A549 (cell line): ENCODE measurements around the gene PTPRD. TPM values are rescaled to one million over a fixed set of nuclear protein-coding genes. Genes with fewer than 3 reads are reported as not detected.

Source experiments
- ATAC-seq, 2 experiments: fragments of 200-7000 bp in 1 of 2; fragments of >200 bp in 1 of 2; cut with Nextera tagmentation in 1 of 2; cut with Tn5 transposase in 1 of 2; 3 replicates each; pipeline versions ENCODE4 v1.8.0 to v1.9.1; 2018 to 2020; ENCODE audit warnings: mild to moderate bottlenecking in 1 of 2, moderate library complexity in 1 of 2
- CTCF ChIA-PET: fragments of 300-600 bp; sonication (Branson Sonifier 250); formaldehyde crosslinking; extraction: SDS; loops from one replicate; lab custom pipeline; 2021; ENCODE audit warnings: antibody characterized with exemption, inconsistent platforms; lab: Yijun Ruan, JAX
- POLR2A ChIA-PET: fragments of 350-600 bp; formaldehyde crosslinking; extraction: SDS; loops from one replicate; lab custom pipeline; 2021; ENCODE audit warnings: antibody characterized with exemption, inconsistent platforms; lab: Yijun Ruan, JAX
- DNase-seq, 2 experiments: peaks; one replicate each; pipeline versions ENCODE4 v3.0.0 to v3.0.0-alpha.2; 2011 to 2016; ENCODE audit warnings: low read depth in 1 of 2, low spot score in 1 of 2
- FAIRE-seq: peaks from 2 replicates; lab custom pipeline; 2011; peaks lifted over from hg19 to GRCh38; lab: Jason Lieb, UNC
- H3K27ac ChIP-seq, 2 experiments: fragments of >200 bp; sonication (Bioruptor Twin); formaldehyde crosslinking; 3 replicates each; pipeline ENCODE4 v1.5.1; 2016 to 2017
- H3K4me1 ChIP-seq: fragments of >200 bp; sonication (Bioruptor Twin); formaldehyde crosslinking; 3 replicates; pipeline ENCODE4 v1.6.1; 2016
- H3K4me2 ChIP-seq: fragments of >200 bp; sonication (Bioruptor Twin); formaldehyde crosslinking; 3 replicates; pipeline ENCODE4 v1.6.1; 2016
- H3K4me3 ChIP-seq: fragments of >200 bp; sonication (Bioruptor Twin); formaldehyde crosslinking; 3 replicates; pipeline ENCODE4 v1.5.1; 2016
- H3K9me3 ChIP-seq: fragments of >200 bp; sonication (Bioruptor Twin); formaldehyde crosslinking; 3 replicates; pipeline ENCODE4 v1.6.1; 2016
- BHLHE40 ChIP-seq: IDR thresholded peaks from 2 replicates; pipeline ENCODE4 v1.6.1; 2012; ENCODE audit warnings: low read depth, low read length, inconsistent platforms
- CBX2 ChIP-seq: fragments of 200-600 bp; sonication (generic); IDR thresholded peaks from 2 replicates; pipeline ENCODE4 v1.6.1; 2016; ENCODE audit warnings: low read depth, mild to moderate bottlenecking, borderline replicate concordance
- CBX8 ChIP-seq: fragments of 200-600 bp; sonication (generic); IDR thresholded peaks from 2 replicates; pipeline ENCODE4 v1.6.1; 2016
- EHF ChIP-seq: fragments of 250-450 bp; sonication (Bioruptor Pico); IDR thresholded peaks from 2 replicates; pipeline ENCODE4 v1.5.0; 2020; ENCODE audit warnings: mild to moderate bottlenecking
- EP300 ChIP-seq, 2 experiments: fragments of >200 bp; sonication (Bioruptor Twin); formaldehyde crosslinking; IDR thresholded peaks; 2 replicates in 1 of 2; 3 replicates in 1 of 2; pipeline ENCODE4 v1.6.1; 2016 to 2017
- ESRRA ChIP-seq: fragments of 150-350 bp; IDR thresholded peaks from 2 replicates; pipeline ENCODE4 v1.6.1; 2014; ENCODE audit warnings: mild to moderate bottlenecking, low read length, borderline replicate concordance
- FOSB ChIP-seq: fragments of 250-450 bp; sonication (Bioruptor Pico); IDR thresholded peaks from 2 replicates; pipeline ENCODE4 v1.5.0; 2020; ENCODE audit warnings: mild to moderate bottlenecking, moderate library complexity
- GATA3 ChIP-seq: IDR thresholded peaks from 2 replicates; pipeline ENCODE4 v1.6.1; 2012; ENCODE audit warnings: borderline replicate concordance
- HEYL ChIP-seq: fragments of 250-450 bp; sonication (Bioruptor Pico); IDR thresholded peaks from 2 replicates; pipeline ENCODE4 v1.8.0; 2021; ENCODE audit warnings: mild to moderate bottlenecking, moderate library complexity
- HOXB13 ChIP-seq: fragments of 250-450 bp; sonication (Bioruptor Pico); IDR thresholded peaks from 2 replicates; pipeline ENCODE4 v1.5.0; 2020; ENCODE audit warnings: low read depth, mild to moderate bottlenecking, moderate library complexity
- HOXB5 ChIP-seq: fragments of 250-450 bp; sonication (Bioruptor Pico); IDR thresholded peaks from 2 replicates; pipeline ENCODE4 v1.5.0; 2020; ENCODE audit warnings: mild to moderate bottlenecking, moderate library complexity
- JUN ChIP-seq, 2 experiments: fragments of >200 bp; sonication (Bioruptor Twin); formaldehyde crosslinking; IDR thresholded peaks; 2 replicates in 1 of 2; 3 replicates in 1 of 2; pipeline ENCODE4 v1.6.1; 2016 to 2017
- JUNB ChIP-seq: fragments of >200 bp; sonication (Bioruptor Twin); formaldehyde crosslinking; IDR thresholded peaks from 2 replicates; pipeline ENCODE4 v1.6.1; 2016
- KDM1A ChIP-seq: fragments of 200-600 bp; sonication (generic); IDR thresholded peaks from 2 replicates; pipeline ENCODE4 v1.6.1; 2016; ENCODE audit warnings: low read depth, mild to moderate bottlenecking
- KDM5A ChIP-seq: fragments of 200-600 bp; sonication (generic); IDR thresholded peaks from 2 replicates; pipeline ENCODE4 v1.6.1; 2016; ENCODE audit warnings: antibody characterized with exemption, mild to moderate bottlenecking
- MAFK ChIP-seq: fragments of 450-650 bp; IDR thresholded peaks from 2 replicates; pipeline ENCODE4 v1.6.1; 2014; ENCODE audit not compliant: partially characterized antibody
- MYC ChIP-seq: IDR thresholded peaks from 2 replicates; pipeline ENCODE4 v1.6.1; 2012; ENCODE audit warnings: mild to moderate bottlenecking, inconsistent platforms, low read length, improper control_type of control experiment, borderline replicate concordance
- NR3C1 ChIP-seq: fragments of >200 bp; sonication (Bioruptor Twin); formaldehyde crosslinking; IDR thresholded peaks from 3 replicates; pipeline ENCODE4 v1.6.1; 2017
- SMC3 ChIP-seq: fragments of >200 bp; sonication (Bioruptor Twin); formaldehyde crosslinking; IDR thresholded peaks from 3 replicates; pipeline ENCODE4 v1.6.1; 2018; ENCODE audit warnings: inconsistent platforms
- SREBF2 ChIP-seq: fragments of 450-650 bp; IDR thresholded peaks from 2 replicates; pipeline ENCODE4 v1.6.1; 2014; ENCODE audit warnings: mild to moderate bottlenecking, moderate library complexity
- TP53 ChIP-seq: fragments of 250-450 bp; sonication (Bioruptor Pico); IDR thresholded peaks from 2 replicates; pipeline ENCODE4 v1.5.0; 2021; ENCODE audit warnings: mild to moderate bottlenecking, moderate library complexity
- ZC3H11A ChIP-seq: fragments of 450-650 bp; IDR thresholded peaks from 2 replicates; pipeline ENCODE4 v1.6.1; 2014; ENCODE audit warnings: antibody characterized with exemption, mild to moderate bottlenecking
- ZFP36 ChIP-seq: fragments of 450-650 bp; IDR thresholded peaks from 2 replicates; pipeline ENCODE4 v1.6.1; 2014; ENCODE audit warnings: borderline replicate concordance; ENCODE audit not compliant: partially characterized antibody
- ZSCAN20 ChIP-seq: fragments of 250-450 bp; sonication (Bioruptor Pico); IDR thresholded peaks from 2 replicates; pipeline ENCODE4 v1.8.0; 2022; ENCODE audit warnings: mild to moderate bottlenecking, moderate library complexity
- WGBS: methylation state at CpG from one replicate; pipeline ENCODE4 v1.1.6; 2017; ENCODE audit errors: missing lambda C conversion rate; 5-methylcytosine and 5-hydroxymethylcytosine counted together
- polyA plus RNA-seq, 4 experiments: library from polyadenylated mRNA; depleted of rRNA in 3 of 4; stranded (reverse); fragments of >200 nt; fragmentation: RNase III in 1 of 4; extraction: RNeasy Plus Mini Kit Qiagen cat#74134 plus additional on column Dnase treatment in 1 of 4; gene quantifications; 2 replicates in 3 of 4; 3 replicates in 1 of 4; pipeline ENCODE4 v1.2.3, GENCODE V29; 2011 to 2017
- TF ChIP-seq, protein P1 (sequence below): IDR thresholded peaks from 2 replicates; pipeline ENCODE4 v1.6.1; 2012
- TF ChIP-seq, protein P2 (sequence below): IDR thresholded peaks from 2 replicates; pipeline ENCODE4 v1.6.1; 2012
- TF ChIP-seq, protein P3 (sequence below): fragments of >200 bp; sonication (Bioruptor Twin); formaldehyde crosslinking; IDR thresholded peaks from 3 replicates; pipeline ENCODE4 v1.6.1; 2016
- TF ChIP-seq, protein P4 (sequence below): fragments of 200-600 bp; sonication (generic); IDR thresholded peaks from 2 replicates; pipeline ENCODE4 v1.6.1; 2016; ENCODE audit warnings: antibody characterized with exemption, mild to moderate bottlenecking, moderate library complexity
- TF ChIP-seq, protein P5 (sequence below): IDR thresholded peaks from 2 replicates; pipeline ENCODE4 v1.6.1; 2012; ENCODE audit warnings: low read depth, borderline replicate concordance

The PTPRD gene
- polyA plus RNA-seq, 2 of the 4 experiments (the other 2 are of a cell fraction) = 0.39 to 1.3 TPM

DNA sequence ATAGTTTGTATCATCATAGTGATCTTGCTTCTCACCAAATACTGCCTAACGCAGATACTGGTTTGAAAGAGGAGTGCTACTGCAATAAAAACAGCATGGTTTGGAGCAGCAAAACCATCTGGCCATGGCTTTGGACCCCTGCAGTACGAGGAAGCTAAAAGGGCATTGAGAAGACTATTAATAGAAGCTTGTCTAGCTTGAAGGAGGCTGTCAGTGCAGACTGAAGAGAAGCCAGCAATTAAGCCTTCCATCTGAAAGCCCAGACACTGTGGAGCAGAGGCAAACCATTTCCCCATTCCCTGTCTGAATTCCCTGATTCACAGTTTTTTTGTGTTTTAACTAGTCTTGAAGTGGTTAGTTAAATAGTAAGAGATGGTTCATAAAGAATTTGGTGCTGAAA lies 281.6 kb downstream of the PTPRD start (continued):
- TF ChIP-seq SREBF2 = no peak

DNA sequence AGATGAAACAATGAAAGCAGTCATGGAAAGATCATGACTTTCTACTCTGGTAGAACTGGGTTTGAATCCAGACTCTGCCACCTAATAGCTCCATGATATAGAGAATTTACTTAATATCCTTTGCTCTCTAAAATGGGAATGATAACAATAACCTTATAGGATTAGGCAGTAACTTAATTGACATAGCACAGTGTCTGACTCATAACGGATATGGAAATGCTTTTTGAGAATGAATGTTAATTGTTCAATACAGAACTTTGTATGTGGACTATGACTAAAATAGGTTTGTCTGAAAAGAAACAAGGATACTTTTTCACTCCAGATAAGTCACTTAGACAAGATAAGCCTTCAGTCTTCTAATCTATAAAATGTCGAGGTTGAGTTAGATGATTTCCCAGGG lies 330.7 kb downstream of the PTPRD start:
- CTCF ChIA-PET = no interaction called here
- TF ChIP-seq FOSB (CRISPR knock-in tag) = no peak
- WGBS = 6% methylated on average over 2 of the region's 2 CpGs
- H3K4me2 ChIP-seq = no peak overlapping the region
- H3K4me1 ChIP-seq = no peaks in the 10 kb centered on the region
- no peak overlapping the region for H3K4me3 ChIP-seq
- H3K9me3 ChIP-seq = no peaks in the 10 kb centered on the region
- FAIRE-seq (no peak), ATAC-seq (no peak), DNase-seq (no peak)
- H3K27ac ChIP-seq = no peak overlapping the region
- POLR2A ChIA-PET = no interaction called here

DNA sequence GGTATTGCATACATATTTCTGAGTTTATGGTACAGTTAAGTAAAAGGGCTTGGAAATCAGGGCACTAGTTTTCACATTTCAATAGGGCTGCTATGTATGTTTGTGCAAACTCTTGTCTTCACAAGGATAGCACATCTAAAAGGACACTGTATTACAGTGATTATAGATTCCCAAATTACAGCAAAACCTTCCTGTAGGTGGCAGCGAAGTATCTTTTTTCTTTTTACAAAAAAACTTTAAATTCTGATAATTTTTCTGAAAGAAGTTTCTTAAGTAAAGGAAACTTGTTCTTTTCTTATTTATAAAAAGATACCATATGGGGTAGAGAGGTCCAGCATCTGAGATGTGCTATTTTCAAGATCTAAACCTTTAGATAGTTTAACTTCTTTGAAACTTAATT lies 337.8 kb downstream of the PTPRD start:
- ChIA-PET CTCF (no interaction called here), POLR2A (no interaction called here)
- H3K9me3 ChIP-seq = no peaks in the 10 kb centered on the region
- ATAC-seq (no peak), DNase-seq (no peak), FAIRE-seq (no peak)
- WGBS = 0% methylated on average over 1 of the region's 1 CpG
- H3K27ac ChIP-seq = no peak overlapping the region
- H3K4me3 ChIP-seq = no peak overlapping the region
- TF ChIP-seq, protein P1, sequence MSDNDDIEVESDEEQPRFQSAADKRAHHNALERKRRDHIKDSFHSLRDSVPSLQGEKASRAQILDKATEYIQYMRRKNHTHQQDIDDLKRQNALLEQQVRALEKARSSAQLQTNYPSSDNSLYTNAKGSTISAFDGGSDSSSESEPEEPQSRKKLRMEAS = no peak
- no peak for TF ChIP-seq HOXB13 (CRISPR knock-in tag)
- TF ChIP-seq SMC3 = no peak
- no peak for TF ChIP-seq MYC
- no peak for TF ChIP-seq EP300 (IDR thresholded peaks at IDR 0.05)
- no peak for TF ChIP-seq HOXB5 (CRISPR knock-in tag)
- H3K4me2 ChIP-seq = no peak overlapping the region
- no peaks in the 10 kb centered on the region for H3K4me1 ChIP-seq

DNA sequence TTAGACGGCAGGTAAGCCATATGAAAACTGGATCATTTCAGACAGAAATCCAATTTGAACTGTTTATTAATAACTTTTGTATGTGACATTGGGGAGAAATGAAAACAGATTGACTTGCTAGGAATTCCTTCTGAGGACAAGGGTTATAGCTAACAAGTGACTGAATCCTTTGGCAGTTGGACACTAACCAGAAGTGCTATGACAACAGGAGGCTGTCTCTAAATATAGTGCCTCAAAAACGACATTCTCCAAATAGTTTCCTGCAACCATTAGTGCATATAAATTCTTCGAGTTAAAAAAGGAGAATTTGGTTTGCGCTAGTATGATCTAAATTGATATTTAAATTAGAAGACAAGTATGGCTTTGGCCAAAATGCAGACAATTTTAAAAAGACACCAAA lies 338.6 kb downstream of the PTPRD start:
- H3K27ac ChIP-seq = no peak overlapping the region
- no peak for FAIRE-seq

DNA sequence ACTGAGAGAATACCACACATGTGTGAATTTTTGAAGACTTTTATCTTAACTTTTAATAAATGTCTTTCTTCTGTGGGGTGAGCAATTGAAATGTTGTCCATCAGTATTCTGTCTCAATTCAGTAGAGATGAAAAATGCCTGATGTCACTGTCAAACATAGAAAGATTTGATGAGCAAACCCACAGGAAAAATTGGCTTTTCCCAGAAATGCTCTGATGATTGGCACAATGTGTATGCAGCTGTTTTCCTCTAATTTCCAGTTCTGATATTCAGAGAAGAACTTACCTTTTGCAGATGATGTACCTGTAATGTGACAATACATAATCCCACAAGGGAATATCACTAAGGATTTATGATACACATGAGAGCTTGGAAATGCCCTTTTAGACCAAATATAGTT lies 340.0 kb downstream of the PTPRD start:
- Histone ChIP-seq H3K9me3 (no peaks in the 10 kb centered on the region), H3K4me3 (no peak overlapping the region), H3K27ac (no peak overlapping the region), H3K4me2 (no peak overlapping the region), H3K4me1 (no peaks in the 10 kb centered on the region)
- FAIRE-seq (no peak), ATAC-seq (no peak), DNase-seq (no peak)
- ChIA-PET POLR2A (no interaction called here), CTCF (no interaction called here)
- TF ChIP-seq ZSCAN20 (CRISPR knock-in tag) = no peak
- TF ChIP-seq EP300 (IDR thresholded peaks at IDR 0.05) = no peak
- TF ChIP-seq ESRRA = no peak
- TF ChIP-seq, protein P2, sequence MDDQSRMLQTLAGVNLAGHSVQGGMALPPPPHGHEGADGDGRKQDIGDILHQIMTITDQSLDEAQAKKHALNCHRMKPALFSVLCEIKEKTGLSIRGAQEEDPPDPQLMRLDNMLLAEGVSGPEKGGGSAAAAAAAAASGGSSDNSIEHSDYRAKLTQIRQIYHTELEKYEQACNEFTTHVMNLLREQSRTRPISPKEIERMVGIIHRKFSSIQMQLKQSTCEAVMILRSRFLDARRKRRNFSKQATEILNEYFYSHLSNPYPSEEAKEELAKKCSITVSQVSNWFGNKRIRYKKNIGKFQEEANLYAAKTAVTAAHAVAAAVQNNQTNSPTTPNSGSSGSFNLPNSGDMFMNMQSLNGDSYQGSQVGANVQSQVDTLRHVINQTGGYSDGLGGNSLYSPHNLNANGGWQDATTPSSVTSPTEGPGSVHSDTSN = no peak
- TF ChIP-seq NR3C1 = no peak
- TF ChIP-seq, protein P3, sequence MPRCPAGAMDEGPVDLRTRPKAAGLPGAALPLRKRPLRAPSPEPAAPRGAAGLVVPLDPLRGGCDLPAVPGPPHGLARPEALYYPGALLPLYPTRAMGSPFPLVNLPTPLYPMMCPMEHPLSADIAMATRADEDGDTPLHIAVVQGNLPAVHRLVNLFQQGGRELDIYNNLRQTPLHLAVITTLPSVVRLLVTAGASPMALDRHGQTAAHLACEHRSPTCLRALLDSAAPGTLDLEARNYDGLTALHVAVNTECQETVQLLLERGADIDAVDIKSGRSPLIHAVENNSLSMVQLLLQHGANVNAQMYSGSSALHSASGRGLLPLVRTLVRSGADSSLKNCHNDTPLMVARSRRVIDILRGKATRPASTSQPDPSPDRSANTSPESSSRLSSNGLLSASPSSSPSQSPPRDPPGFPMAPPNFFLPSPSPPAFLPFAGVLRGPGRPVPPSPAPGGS = no peak
- TF ChIP-seq MAFK = no peak
- TF ChIP-seq KDM1A = no peak
- no peak for TF ChIP-seq KDM5A
- TF ChIP-seq, protein P4, sequence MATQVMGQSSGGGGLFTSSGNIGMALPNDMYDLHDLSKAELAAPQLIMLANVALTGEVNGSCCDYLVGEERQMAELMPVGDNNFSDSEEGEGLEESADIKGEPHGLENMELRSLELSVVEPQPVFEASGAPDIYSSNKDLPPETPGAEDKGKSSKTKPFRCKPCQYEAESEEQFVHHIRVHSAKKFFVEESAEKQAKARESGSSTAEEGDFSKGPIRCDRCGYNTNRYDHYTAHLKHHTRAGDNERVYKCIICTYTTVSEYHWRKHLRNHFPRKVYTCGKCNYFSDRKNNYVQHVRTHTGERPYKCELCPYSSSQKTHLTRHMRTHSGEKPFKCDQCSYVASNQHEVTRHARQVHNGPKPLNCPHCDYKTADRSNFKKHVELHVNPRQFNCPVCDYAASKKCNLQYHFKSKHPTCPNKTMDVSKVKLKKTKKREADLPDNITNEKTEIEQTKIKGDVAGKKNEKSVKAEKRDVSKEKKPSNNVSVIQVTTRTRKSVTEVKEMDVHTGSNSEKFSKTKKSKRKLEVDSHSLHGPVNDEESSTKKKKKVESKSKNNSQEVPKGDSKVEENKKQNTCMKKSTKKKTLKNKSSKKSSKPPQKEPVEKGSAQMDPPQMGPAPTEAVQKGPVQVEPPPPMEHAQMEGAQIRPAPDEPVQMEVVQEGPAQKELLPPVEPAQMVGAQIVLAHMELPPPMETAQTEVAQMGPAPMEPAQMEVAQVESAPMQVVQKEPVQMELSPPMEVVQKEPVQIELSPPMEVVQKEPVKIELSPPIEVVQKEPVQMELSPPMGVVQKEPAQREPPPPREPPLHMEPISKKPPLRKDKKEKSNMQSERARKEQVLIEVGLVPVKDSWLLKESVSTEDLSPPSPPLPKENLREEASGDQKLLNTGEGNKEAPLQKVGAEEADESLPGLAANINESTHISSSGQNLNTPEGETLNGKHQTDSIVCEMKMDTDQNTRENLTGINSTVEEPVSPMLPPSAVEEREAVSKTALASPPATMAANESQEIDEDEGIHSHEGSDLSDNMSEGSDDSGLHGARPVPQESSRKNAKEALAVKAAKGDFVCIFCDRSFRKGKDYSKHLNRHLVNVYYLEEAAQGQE = no peak
- no peak for TF ChIP-seq GATA3
- TF ChIP-seq CBX8 = no peak
- TF ChIP-seq CBX2 = no peak

More for the DNA sequence above, 338.6 kb downstream of the PTPRD start:
- no peaks in the 10 kb centered on the region for H3K9me3 ChIP-seq
- DNase-seq = no peak
- CTCF ChIA-PET = no interaction called here
- no peak overlapping the region for H3K4me2 ChIP-seq
- POLR2A ChIA-PET = no interaction called here
- no peak for ATAC-seq
- no peaks in the 10 kb centered on the region for H3K4me1 ChIP-seq
- no peak for TF ChIP-seq EHF
- no peak for TF ChIP-seq BHLHE40
- TF ChIP-seq JUNB = no peak
- TF ChIP-seq ZC3H11A = no peak
- no peak for TF ChIP-seq HEYL (CRISPR knock-in tag)
- no peak for TF ChIP-seq KDM5A
- TF ChIP-seq, protein P5, sequence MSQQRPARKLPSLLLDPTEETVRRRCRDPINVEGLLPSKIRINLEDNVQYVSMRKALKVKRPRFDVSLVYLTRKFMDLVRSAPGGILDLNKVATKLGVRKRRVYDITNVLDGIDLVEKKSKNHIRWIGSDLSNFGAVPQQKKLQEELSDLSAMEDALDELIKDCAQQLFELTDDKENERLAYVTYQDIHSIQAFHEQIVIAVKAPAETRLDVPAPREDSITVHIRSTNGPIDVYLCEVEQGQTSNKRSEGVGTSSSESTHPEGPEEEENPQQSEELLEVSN = no peak
- TF ChIP-seq HOXB13 (CRISPR knock-in tag) = no peak
- TF ChIP-seq FOSB (CRISPR knock-in tag) = no peak
- no peak for TF ChIP-seq JUN (IDR thresholded peaks at IDR 0.05)
- TF ChIP-seq ZFP36 = no peak
- TF ChIP-seq, protein P1 = no peak
- no peak for TF ChIP-seq TP53
- H3K4me3 ChIP-seq = no peak overlapping the region
- 6% methylated on average over 4 of the region's 4 CpGs for WGBS
